ENCODE data around the gene CCDC141.
"Not testable (repeated sequence)": the region's sequence is repeated elsewhere in the genome, so short reads cannot be mapped to it uniquely, and the experiment has no call there.

CCDC141 gene

DNA sequence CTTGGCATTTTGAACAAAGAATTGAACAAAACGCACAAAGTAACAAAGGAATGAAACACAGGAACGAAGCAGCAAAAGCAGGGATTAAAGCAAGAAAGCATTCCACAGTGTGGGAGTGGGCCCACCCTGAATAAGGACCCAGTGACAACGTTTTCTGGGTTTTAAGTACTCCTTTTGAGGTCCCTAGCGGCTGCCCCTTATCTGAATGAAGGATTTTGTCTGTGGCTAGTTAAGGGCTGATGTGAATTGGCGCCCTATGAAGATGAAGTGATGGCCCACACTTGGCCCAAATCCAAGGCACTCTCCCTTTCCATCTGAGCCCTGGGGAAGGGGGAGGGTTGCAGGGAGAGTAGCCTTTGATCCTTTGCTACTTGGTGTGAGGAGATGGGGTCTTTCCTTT is 7.8 kb upstream of the CCDC141 start:
- Histone ChIP-seq H3K27ac (no peak overlapping the region), H3K4me3 (no peak overlapping the region)
- DNase-seq (ENCODE audit: low spot score), result no peak
- TF ChIP-seq CTCF (IDR thresholded peaks at IDR 0.05), result no peak

DNA sequence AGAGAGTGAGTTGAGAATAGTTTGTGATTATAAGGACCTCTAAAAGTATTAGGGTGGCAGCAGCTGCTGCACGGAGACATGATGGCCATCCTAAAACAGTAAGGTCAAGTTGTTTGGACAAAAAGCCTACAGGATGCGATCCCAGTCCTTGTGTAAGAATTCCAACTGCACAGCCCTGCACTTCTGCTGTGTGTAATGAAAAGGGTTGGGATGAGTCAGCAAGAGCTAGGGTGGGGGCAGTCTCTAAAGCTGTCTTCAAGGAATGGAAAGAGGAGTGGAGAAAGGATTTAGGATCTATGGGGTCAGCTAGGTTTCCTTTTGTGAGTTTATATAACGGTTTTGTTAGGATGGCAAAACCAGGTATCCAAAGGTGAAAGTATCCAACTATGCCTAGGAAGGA is 3.6 kb upstream of the CCDC141 start:
- H3K27ac ChIP-seq; DNase-seq (ENCODE audit: low spot score); H3K4me3 ChIP-seq: not testable (repeated sequence)

- TF ChIP-seq CTCF (IDR thresholded peaks at IDR 0.05), result no peak
- Histone ChIP-seq H3K4me3 (no peak overlapping the region), H3K27ac (no peak overlapping the region)
- no peak for DNase-seq (ENCODE audit: low spot score)
These were observed 1.3 kb upstream of the CCDC141 start for GRCh38 chr2:179051250-179051649.

- H3K27ac ChIP-seq, result no peak overlapping the region
- no peak for TF ChIP-seq CTCF (IDR thresholded peaks at IDR 0.05)
- no peak for DNase-seq (ENCODE audit: low spot score)
- no peak overlapping the region for H3K4me3 ChIP-seq
These were observed 818 bp upstream of the CCDC141 start for GRCh38 chr2:179050755-179051154.

DNA sequence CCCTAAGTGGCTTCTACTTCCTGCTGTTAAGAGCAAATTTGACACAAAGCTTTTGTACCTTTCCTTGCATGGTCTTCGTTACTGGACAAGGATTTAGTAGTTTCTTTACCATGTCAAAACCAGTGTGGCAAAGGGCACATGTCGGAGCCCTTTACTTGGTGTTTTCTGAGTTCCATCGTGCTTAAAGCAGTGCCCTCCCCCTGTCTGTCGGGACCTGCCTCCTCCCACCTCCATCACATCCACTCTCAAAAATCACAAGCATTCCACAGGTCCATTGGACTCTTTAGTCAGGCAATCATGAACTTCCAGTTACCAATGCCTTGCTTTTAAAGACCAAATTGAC is 763 bp downstream of the CCDC141 start:
- H3K4me3 ChIP-seq, result peak overlapping the region; percentile 1
- TF ChIP-seq CTCF (IDR thresholded peaks at IDR 0.05), result no peak
- peak overlapping the region in 1 of 2 donors; percentile 27 for H3K27ac ChIP-seq
- DNase-seq (ENCODE audit: low spot score), result no peak

GRCh38 chr2:179048099-179048498 is 1.8 kb downstream of the CCDC141 start:
- no peak for TF ChIP-seq CTCF (IDR thresholded peaks at IDR 0.05)
- Histone ChIP-seq H3K4me3 (no peak overlapping the region), H3K27ac (peak overlapping the region in 1 of 2 donors; percentile 27)
- no peak for DNase-seq (ENCODE audit: low spot score)

DNA sequence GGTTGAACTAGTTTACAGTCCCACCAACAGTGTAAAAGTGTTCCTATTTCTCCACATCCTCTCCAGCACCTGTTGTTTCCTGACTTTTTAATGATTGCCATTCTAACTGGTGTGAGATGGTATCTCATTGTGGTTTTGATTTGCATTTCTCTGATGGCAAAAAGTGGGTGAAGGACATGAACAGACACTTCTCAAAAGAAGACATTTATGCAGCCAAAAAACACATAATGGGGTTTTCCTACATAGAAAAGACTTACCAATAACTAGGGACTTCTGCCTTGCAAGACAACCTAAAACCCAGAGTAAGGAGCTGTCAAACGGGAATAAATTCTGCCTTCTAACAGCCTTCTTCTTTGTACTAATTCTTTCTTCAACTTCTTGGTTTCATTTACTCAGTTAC is 4.3 kb downstream of the CCDC141 start:
- DNase-seq (ENCODE audit: low spot score); H3K27ac ChIP-seq; H3K4me3 ChIP-seq: not testable (repeated sequence)

- no peak overlapping the region for H3K27ac ChIP-seq
- no peak for DNase-seq (ENCODE audit: low spot score)
- no peak overlapping the region for H3K4me3 ChIP-seq
- no peak for TF ChIP-seq CTCF (IDR thresholded peaks at IDR 0.05)
These were observed 5.4 kb downstream of the CCDC141 start for GRCh38 chr2:179044500-179044899.
